Cardiac fibroblast (primary cell): Measurements from ENCODE around the gene PDLIM4.

Experiments
- DNase-seq, 2 donors: peaks; one replicate each; pipeline versions ENCODE4 v3.0.0 to v3.0.0-alpha.2; 2010; ENCODE audit warnings: low read depth in 2 of 2
- H3K4me3 ChIP-seq, 2 donors: replicated peaks in 1 of 2; 1 replicate in 1 of 2; 2 replicates in 1 of 2; pipeline ENCODE4 v1.5.1; 2011; ENCODE audit warnings: low read depth in 2 of 2, low read length in 2 of 2, mild to moderate bottlenecking in 2 of 2, moderate library complexity in 1 of 2
- TF ChIP-seq, protein P1 (sequence below): IDR thresholded peaks from one replicate; pipeline ENCODE4 v1.5.1; 2011; ENCODE audit warnings: low read depth, mild to moderate bottlenecking, low read length, inconsistent platforms

The PDLIM4 gene

DNA sequence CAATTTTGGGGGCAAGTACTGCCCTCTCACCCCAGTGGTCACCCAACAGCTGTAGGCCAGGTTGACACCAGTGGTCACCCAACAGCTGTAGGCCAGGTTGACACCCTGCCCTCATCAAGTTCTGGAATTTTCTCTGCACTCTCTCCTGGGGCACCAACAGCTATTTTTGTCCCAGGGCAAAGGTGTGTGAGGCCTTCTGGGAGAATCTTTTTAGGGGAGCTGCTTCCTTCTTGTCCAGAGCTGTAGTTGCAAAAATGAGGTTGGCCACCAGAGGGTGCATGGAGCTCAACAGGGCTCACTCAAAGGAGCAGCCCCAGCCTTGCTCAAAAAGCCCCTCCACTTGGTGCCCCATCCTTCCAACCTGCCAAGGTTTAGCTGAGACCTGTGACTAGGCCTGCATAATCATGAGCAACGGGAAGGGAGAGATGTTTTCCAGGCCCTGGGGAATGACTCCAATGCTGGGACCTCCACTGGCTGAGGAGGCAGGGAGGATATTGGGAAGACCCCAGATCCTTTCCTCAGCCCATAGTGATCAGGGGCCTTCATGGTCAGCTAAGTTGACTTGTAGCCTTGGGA is 19.2 kb upstream of the PDLIM4 start:
- TF ChIP-seq, protein P1, sequence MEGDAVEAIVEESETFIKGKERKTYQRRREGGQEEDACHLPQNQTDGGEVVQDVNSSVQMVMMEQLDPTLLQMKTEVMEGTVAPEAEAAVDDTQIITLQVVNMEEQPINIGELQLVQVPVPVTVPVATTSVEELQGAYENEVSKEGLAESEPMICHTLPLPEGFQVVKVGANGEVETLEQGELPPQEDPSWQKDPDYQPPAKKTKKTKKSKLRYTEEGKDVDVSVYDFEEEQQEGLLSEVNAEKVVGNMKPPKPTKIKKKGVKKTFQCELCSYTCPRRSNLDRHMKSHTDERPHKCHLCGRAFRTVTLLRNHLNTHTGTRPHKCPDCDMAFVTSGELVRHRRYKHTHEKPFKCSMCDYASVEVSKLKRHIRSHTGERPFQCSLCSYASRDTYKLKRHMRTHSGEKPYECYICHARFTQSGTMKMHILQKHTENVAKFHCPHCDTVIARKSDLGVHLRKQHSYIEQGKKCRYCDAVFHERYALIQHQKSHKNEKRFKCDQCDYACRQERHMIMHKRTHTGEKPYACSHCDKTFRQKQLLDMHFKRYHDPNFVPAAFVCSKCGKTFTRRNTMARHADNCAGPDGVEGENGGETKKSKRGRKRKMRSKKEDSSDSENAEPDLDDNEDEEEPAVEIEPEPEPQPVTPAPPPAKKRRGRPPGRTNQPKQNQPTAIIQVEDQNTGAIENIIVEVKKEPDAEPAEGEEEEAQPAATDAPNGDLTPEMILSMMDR: peak; percentile 84
- peak; percentile 77 to 78 for DNase-seq
- no peak overlapping the region for H3K4me3 ChIP-seq

DNA sequence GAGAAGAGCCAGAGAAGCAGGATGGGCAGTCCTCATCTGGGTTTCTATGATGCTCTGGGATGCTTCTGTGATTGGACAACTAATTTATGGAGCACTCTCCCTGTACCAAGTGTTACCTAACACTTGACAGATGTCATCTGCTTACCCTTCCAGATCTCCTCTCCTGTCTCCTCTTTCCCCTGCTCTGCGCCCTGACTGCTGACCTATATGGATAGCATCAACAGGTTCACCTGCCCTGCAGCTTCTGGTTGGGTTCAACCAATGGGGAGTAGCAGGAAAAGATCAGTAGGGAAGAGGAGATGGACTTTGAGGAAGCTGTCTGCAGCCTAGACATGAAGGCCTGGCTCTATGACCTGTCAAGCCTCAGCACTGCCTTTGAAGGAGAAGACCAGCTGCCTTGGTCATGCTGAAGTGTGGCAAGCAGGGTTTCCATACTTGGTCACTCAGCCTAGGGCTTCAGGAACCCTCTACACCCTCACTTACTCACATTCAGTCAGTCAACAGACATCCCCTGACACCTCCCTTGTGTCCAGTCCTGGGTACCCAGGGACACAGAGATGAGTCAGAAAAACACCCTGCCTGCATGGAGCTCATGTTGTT is 18.5 kb upstream of the PDLIM4 start:
- DNase-seq: no peak
- TF ChIP-seq, protein P1: no peak
- H3K4me3 ChIP-seq: no peak overlapping the region

DNA sequence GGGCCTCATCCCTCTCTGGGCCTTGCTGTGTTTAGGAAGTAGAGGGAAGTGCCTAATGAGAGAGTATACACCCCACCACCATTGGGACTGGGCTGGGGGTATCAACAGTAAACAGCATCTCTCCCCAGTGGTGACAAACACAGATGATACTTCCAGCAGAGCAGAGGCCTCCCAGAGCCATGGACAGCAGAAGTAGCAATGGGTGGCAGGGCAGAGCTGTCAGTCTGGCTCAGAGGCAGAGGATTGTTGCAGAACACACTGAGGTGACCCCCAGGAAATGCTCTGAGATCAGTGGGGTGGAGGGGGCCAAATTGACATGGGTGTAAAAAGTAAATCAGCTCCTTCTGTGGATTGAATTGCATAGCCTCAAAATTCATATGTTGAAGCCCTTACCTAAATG is 17.7 kb upstream of the PDLIM4 start:
- DNase-seq: no peak
- H3K4me3 ChIP-seq: no peak overlapping the region
- TF ChIP-seq, protein P1: no peak

DNA sequence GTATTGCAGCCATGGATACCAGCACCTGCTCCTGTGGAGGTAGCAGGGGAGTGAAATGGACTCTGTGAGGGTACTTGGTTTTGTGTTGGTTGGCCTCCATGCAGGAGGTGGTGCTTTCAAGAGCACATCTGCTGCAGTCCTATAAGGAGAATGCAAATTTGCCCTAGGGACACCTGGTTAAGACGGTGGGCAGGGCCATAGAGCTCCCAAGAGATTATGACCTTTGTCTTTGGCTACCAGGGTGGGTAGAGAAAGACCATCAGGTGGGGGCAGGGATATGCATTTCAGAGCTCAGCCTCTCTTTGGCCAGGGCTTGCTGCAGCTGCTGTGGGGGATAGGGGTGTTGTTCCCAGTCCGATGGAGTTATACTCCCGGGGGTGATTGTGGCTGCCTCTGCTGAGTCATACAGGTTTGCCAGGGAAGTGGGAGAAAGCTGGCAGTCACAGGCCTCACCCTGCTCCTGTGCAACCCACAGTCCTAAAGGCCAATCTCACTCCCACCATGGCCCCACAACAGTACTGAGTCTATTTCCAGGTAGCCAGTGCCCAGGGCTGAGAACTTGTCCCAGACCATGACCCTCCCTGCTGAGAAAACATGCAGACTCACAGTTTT is 14.0 kb upstream of the PDLIM4 start:
- TF ChIP-seq, protein P1: no peak
- no peak for DNase-seq
- no peak overlapping the region for H3K4me3 ChIP-seq

DNA sequence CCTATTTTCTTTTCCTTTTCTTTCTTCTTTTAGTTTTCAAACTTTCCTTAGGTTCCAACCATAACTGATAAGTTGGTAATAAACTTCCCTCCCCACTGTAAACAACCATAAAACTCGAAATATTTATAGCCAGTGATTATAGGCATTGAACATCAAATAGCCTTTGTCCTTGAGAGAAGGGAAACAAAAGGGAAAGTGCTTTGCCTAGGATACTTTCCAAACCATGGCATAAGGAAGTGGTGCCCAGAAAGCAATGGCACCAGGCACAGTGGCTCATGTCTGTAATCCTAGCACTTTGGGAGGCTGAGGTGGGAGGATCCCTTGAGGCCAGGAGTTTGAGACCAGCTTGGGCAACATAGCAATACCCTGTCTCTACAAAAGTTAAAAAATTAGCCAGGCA is 11.9 kb upstream of the PDLIM4 start:
- no peak overlapping the region for H3K4me3 ChIP-seq
- no peak for DNase-seq
- TF ChIP-seq, protein P1: no peak

DNA sequence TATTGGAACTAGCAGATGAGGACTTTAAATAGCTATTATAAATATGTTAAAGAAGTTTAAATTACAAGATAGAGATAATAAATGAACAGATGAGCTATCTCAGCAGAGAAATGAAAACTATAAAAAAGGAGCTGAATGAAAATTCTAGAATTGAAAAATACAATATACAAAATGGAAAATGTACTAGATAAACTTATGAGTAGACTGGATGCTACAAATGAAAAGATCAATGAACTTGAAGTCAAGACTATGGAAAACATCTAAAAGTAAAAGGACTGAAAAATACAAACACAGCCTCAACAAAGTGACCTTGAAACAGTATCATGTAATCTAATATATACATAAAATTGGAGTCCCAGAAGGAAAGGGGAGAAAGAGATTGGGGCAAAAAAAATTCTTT is 10.7 kb upstream of the PDLIM4 start:
- no peak for DNase-seq
- H3K4me3 ChIP-seq: no peak overlapping the region
- TF ChIP-seq, protein P1: no peak
